Measurements from ENCODE around the gene ERO1B.

DNA sequence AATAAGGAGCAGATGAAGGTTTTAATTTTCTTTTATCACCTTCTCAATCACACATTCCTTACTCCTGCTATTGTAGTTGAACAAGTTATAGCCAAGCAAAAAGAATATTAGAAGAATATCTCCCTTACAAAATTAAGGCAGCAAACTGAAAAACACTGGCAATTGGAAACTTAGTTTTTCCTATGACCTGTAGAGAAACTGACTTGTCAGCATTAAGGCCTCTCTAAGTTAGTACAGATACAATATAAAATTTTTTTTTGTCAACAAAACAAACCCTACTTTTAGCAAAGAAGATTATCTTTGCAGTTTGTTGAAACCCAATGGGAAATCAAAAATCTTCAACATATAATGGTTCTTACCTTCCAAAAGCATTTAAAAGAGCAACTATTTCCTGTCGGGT is 61.3 kb downstream of the ERO1B start:
- TF ChIP-seq, protein P1, sequence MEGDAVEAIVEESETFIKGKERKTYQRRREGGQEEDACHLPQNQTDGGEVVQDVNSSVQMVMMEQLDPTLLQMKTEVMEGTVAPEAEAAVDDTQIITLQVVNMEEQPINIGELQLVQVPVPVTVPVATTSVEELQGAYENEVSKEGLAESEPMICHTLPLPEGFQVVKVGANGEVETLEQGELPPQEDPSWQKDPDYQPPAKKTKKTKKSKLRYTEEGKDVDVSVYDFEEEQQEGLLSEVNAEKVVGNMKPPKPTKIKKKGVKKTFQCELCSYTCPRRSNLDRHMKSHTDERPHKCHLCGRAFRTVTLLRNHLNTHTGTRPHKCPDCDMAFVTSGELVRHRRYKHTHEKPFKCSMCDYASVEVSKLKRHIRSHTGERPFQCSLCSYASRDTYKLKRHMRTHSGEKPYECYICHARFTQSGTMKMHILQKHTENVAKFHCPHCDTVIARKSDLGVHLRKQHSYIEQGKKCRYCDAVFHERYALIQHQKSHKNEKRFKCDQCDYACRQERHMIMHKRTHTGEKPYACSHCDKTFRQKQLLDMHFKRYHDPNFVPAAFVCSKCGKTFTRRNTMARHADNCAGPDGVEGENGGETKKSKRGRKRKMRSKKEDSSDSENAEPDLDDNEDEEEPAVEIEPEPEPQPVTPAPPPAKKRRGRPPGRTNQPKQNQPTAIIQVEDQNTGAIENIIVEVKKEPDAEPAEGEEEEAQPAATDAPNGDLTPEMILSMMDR (conservative IDR thresholded peaks at IDR 0.05; ENCODE audit: low read length): no peak
- no peak for TF ChIP-seq EZH2phosphoT487 (IDR thresholded peaks at IDR 0.05; ENCODE audit: borderline replicate concordance, low read depth, low read length)

Measured in OCI-LY7 (cell line).